Bronchial epithelial cell (primary cell): Measurements from ENCODE around the gene TPRG1L. TPM values are rescaled to one million over a fixed set of nuclear protein-coding genes. Genes with fewer than 3 reads are reported as not detected.
A peak's percentile ranks its signal among the peaks of the same experiment; 100 is the strongest.

Source experiments
- DNase-seq: peaks from one replicate; pipeline ENCODE4 v3.0.0-alpha.2; 2010; ENCODE audit warnings: low read depth
- FAIRE-seq: peaks from 2 replicates; lab custom pipeline; 2011; peaks lifted over from hg19 to GRCh38; lab: Jason Lieb, UNC
- H3K27me3 ChIP-seq: 2 replicates; pipeline ENCODE4 v1.5.1; 2011; ENCODE audit warnings: low read length; ENCODE audit not compliant: control insufficient read depth, insufficient read depth
- H3K36me3 ChIP-seq: 2 replicates; pipeline ENCODE4 v1.5.1; 2011; ENCODE audit warnings: low read length; ENCODE audit not compliant: control insufficient read depth, insufficient read depth
- H3K4me3 ChIP-seq: 2 replicates; pipeline ENCODE4 v1.5.1; 2011; ENCODE audit warnings: mild to moderate bottlenecking, low read depth, low read length, control low read depth
- CTCF ChIP-seq: IDR thresholded peaks from 2 replicates; pipeline ENCODE4 v1.5.1; 2011; ENCODE audit warnings: mild to moderate bottlenecking, moderate library complexity, low read length, control low read depth, inconsistent platforms; ENCODE audit not compliant: insufficient read depth, severe bottlenecking
- total RNA-seq: library from RNA; depleted of rRNA; stranded (reverse); fragments of >200 nt; gene quantifications from 2 replicates; pipeline ENCODE4 v1.2.1, GENCODE V29; 2014

Gene TPRG1L
- total RNA-seq, 1 donor from 2014 or later = 33.4 TPM

GRCh38 chr1:3675436-3675835 lies 50.6 kb downstream of the TPRG1L start:
- H3K36me3 ChIP-seq = no peaks in the 10 kb centered on the region
- TF ChIP-seq CTCF = no peak
- FAIRE-seq (no peak), DNase-seq (no peak)
- no peaks in the 10 kb centered on the region for H3K27me3 ChIP-seq
- peak overlapping the region; percentile 12 for H3K4me3 ChIP-seq

GRCh38 chr1:3676581-3677470 lies 52.0 kb downstream of the TPRG1L start:
- Histone ChIP-seq H3K4me3 (no peak overlapping the region), H3K27me3 (no peaks in the 10 kb centered on the region), H3K36me3 (no peaks in the 10 kb centered on the region)
- no peak for FAIRE-seq
- no peak for DNase-seq
- no peak for TF ChIP-seq CTCF

- no peak for DNase-seq
- Histone ChIP-seq H3K27me3 (no peaks in the 10 kb centered on the region), H3K4me3 (no peak overlapping the region), H3K36me3 (no peaks in the 10 kb centered on the region)
- no peak for FAIRE-seq
- TF ChIP-seq CTCF = no peak
Observed at GRCh38 chr1:3677484-3677883, 52.7 kb downstream of the TPRG1L start.

- Histone ChIP-seq H3K4me3 (no peak overlapping the region), H3K36me3 (no peaks in the 10 kb centered on the region), H3K27me3 (no peaks in the 10 kb centered on the region)
- no peak for TF ChIP-seq CTCF
- DNase-seq = peak; percentile 41
- no peak for FAIRE-seq
Observed at GRCh38 chr1:3678361-3679097, 53.7 kb downstream of the TPRG1L start.

- TF ChIP-seq CTCF = no peak
- DNase-seq (no peak), FAIRE-seq (peak; percentile 100)
- no peaks in the 10 kb centered on the region for H3K27me3 ChIP-seq
- H3K4me3 ChIP-seq = no peak overlapping the region
- H3K36me3 ChIP-seq = no peaks in the 10 kb centered on the region
Observed at GRCh38 chr1:3679098-3679555, 54.3 kb downstream of the TPRG1L start.

Other genes with a start within 250 kb of the TPRG1L start
- gene ARHGEF16, start 170.3 kb upstream of the TPRG1L start, total RNA-seq = 14.5 and 21.6 TPM in 2 replicates
- 1.3 and 1.5 TPM in 2 replicates for gene MEGF6, start 13.5 kb upstream of the TPRG1L start, total RNA-seq
- 21.3 and 22.1 TPM in 2 replicates for gene WRAP73, start 25.1 kb downstream of the TPRG1L start, total RNA-seq
- gene TP73, start 27.5 kb downstream of the TPRG1L start, total RNA-seq = under 0.01 and 0.13 TPM in 2 replicates
- gene CCDC27, start 127.4 kb downstream of the TPRG1L start, total RNA-seq = not detected in 2 replicates
- gene SMIM1, start 147.7 kb downstream of the TPRG1L start, total RNA-seq = 1.2 TPM in 1 of 2 replicates, not detected in the other
- gene LRRC47, start 171.5 kb downstream of the TPRG1L start, total RNA-seq = 35.6 and 37.9 TPM in 2 replicates
- gene CEP104, start 232.2 kb downstream of the TPRG1L start, total RNA-seq = 15.3 and 21.5 TPM in 2 replicates
- 2.6 and 3.9 TPM in 2 replicates for gene DFFB, start 232.5 kb downstream of the TPRG1L start, total RNA-seq